Keratinocyte (primary cell): ENCODE measurements around the gene HPN. TPM values are rescaled to one million over a fixed set of nuclear protein-coding genes. Genes with fewer than 3 reads are reported as not detected.
"Not testable (repeated sequence)": the region's sequence is repeated elsewhere in the genome, so short reads cannot be mapped to it uniquely, and the experiment has no call there.

Experiments
- DNase-seq: peaks from one replicate; pipeline ENCODE4 v3.0.0-alpha.2; 2011; ENCODE audit warnings: low read depth, missing footprints, low spot score
- FAIRE-seq: peaks from 2 replicates; lab custom pipeline; 2011; peaks lifted over from hg19 to GRCh38; lab: Jason Lieb, UNC
- H2AFZ ChIP-seq: 2 replicates; pipeline ENCODE4 v1.6.0; 2012; ENCODE audit warnings: low read length, control low read depth, inconsistent platforms; ENCODE audit not compliant: control insufficient read depth
- H3K27ac ChIP-seq: 2 replicates; pipeline ENCODE4 v1.5.1; 2011; ENCODE audit warnings: low read length; ENCODE audit not compliant: control insufficient read depth, insufficient read depth
- H3K27me3 ChIP-seq: 3 replicates; pipeline ENCODE4 v1.6.0; 2011; ENCODE audit warnings: low read length; ENCODE audit not compliant: control insufficient read depth, insufficient read depth; ENCODE audit errors: extremely low read depth
- H3K36me3 ChIP-seq, 2 experiments: 2 replicates in 1 of 2; 3 replicates in 1 of 2; pipeline ENCODE4 v1.5.1; 2011; ENCODE audit warnings: low read length in 2 of 2, mild to moderate bottlenecking in 1 of 2; ENCODE audit not compliant: control insufficient read depth in 2 of 2, insufficient read depth in 2 of 2; ENCODE audit errors: extremely low read depth in 1 of 2
- H3K4me1 ChIP-seq: 3 replicates; pipeline ENCODE4 v1.5.1; 2011; ENCODE audit warnings: low read length; ENCODE audit not compliant: control insufficient read depth, insufficient read depth; ENCODE audit errors: extremely low read depth
- H3K4me2 ChIP-seq: 3 replicates; pipeline ENCODE4 v1.6.0; 2011; ENCODE audit warnings: low read depth, low read length; ENCODE audit not compliant: control insufficient read depth, insufficient read depth; ENCODE audit errors: extremely low read depth
- H3K4me3 ChIP-seq, 3 experiments: fragments of 200-600 bp in 1 of 3; sonication (generic) in 1 of 3; 2 replicates in 2 of 3; 3 replicates in 1 of 3; pipeline ENCODE4 v1.5.1; 2011 to 2016; ENCODE audit warnings: low read length in 3 of 3, mild to moderate bottlenecking in 3 of 3, control low read depth in 2 of 3, inconsistent platforms in 1 of 3, low read depth in 1 of 3, mixed read lengths in 1 of 3, mixed run types in 1 of 3, moderate library complexity in 1 of 3; ENCODE audit not compliant: control insufficient read depth in 2 of 3, insufficient read depth in 2 of 3; ENCODE audit errors: extremely low read depth in 1 of 3
- H3K79me2 ChIP-seq: 2 replicates; pipeline ENCODE4 v1.6.0; 2012; ENCODE audit warnings: low read length; ENCODE audit not compliant: control insufficient read depth, insufficient read depth
- H3K9ac ChIP-seq: 3 replicates; pipeline ENCODE4 v1.6.0; 2011; ENCODE audit warnings: low read length; ENCODE audit not compliant: control insufficient read depth, insufficient read depth; ENCODE audit errors: extremely low read depth
- H3K9me1 ChIP-seq: 3 replicates; pipeline ENCODE4 v1.6.0; 2011; ENCODE audit warnings: low read length; ENCODE audit not compliant: control insufficient read depth, insufficient read depth; ENCODE audit errors: extremely low read depth
- H3K9me3 ChIP-seq: 2 replicates; pipeline ENCODE4 v1.5.1; 2012; ENCODE audit warnings: low read depth, low read length; ENCODE audit not compliant: control insufficient read depth
- H4K20me1 ChIP-seq: 3 replicates; pipeline ENCODE4 v1.6.0; 2011; ENCODE audit warnings: low read length; ENCODE audit not compliant: control insufficient read depth, insufficient read depth; ENCODE audit errors: extremely low read depth
- CTCF ChIP-seq, 3 experiments: IDR thresholded peaks in 1 of 3; conservative IDR thresholded peaks in 1 of 3; optimal IDR thresholded peaks in 1 of 3; 2 replicates in 2 of 3; 3 replicates in 1 of 3; pipeline versions ENCODE3 to v1.5.1; 2011; ENCODE audit warnings: low read length in 3 of 3, mild to moderate bottlenecking in 3 of 3, moderate library complexity in 2 of 3, control low read depth in 1 of 3, inconsistent platforms in 1 of 3; ENCODE audit not compliant: insufficient read depth in 2 of 3; ENCODE audit errors: extremely low read depth in 1 of 3
- EZH2 ChIP-seq: IDR thresholded peaks from one replicate; pipeline ENCODE4 v1.6.1; 2012; ENCODE audit warnings: inconsistent platforms, mild to moderate bottlenecking, low read length, moderate library complexity
- dilution Hi-C: fragments of 300-500 bp; cut with MboI; formaldehyde crosslinking; loops from one replicate; pipeline ENCODE4 v1.7.0; 2020; ENCODE audit warnings: low sequenced_read_pairs; ENCODE audit not compliant: extremely low pct_ligation_motif_present
- polyA plus RNA-seq, 5 experiments: library from polyadenylated mRNA; depleted of rRNA in 3 of 5; stranded (reverse) in 3 of 5; stranded (forward) in 1 of 5; unstranded in 1 of 5; fragments of >200 nt; gene quantifications; 1 replicate in 1 of 5; 2 replicates in 3 of 5; 3 replicates in 1 of 5; pipeline versions ENCODE4 v1.2.1 to v1.2.3, GENCODE V29; 2011 to 2012; ENCODE audit warnings: missing spikeins in 2 of 5, low read depth in 1 of 5, low replicate concordance in 1 of 5

Gene HPN
- polyA plus RNA-seq, 1 donor (not counting 4 experiments of a cell fraction or from before 2014, with no cell fraction given): not detected

DNA sequence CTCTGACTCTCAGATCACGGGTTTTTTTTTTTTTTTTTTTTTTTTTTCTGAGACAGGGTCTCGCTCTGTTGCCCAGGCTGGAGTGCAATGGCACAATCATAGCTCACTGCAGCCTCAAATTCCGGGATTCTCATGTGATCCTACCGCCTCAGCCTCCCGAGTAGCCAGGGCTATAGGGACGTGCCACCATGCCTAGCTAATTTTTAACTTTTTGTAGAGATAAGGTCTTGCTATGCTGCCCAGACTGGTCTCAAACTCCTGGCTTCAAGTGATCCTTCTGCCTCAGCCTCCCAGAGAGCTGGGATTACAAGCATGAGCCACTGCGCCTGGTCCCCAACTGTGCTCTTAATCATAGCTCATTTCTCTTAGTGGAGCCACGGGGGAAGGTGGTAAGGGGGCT lies 46.0 kb upstream of the HPN start:
- Histone ChIP-seq H3K9me3 (no peaks in the 10 kb centered on the region), H3K4me2 (no peak overlapping the region), H2AFZ (no peak overlapping the region), H3K36me3 (no peaks in the 10 kb centered on the region), H3K4me3 (no peak overlapping the region), H3K27ac (no peak overlapping the region), H3K27me3 (peaks cover 5% of the 10 kb centered on the region), H3K79me2 (peaks cover under 1% of the 10 kb centered on the region), H4K20me1 (no peaks in the 10 kb centered on the region), H3K4me1 (peaks cover 6% of the 10 kb centered on the region), H3K9ac (no peak overlapping the region), H3K9me1 (no peaks in the 10 kb centered on the region)
- FAIRE-seq (no peak), DNase-seq (no peak)
- dilution Hi-C loops: no loop called here
- no peak for TF ChIP-seq CTCF (optimal IDR thresholded peaks at IDR 0.05 in 1 of 3, IDR thresholded peaks at IDR 0.05 in 1 of 3, conservative IDR thresholded peaks at IDR 0.05 in 1 of 3; ENCODE audit: extremely low read depth in 1 of 3, insufficient read depth in 2 of 3, low read length in 3 of 3)
- TF ChIP-seq EZH2: no peak

DNA sequence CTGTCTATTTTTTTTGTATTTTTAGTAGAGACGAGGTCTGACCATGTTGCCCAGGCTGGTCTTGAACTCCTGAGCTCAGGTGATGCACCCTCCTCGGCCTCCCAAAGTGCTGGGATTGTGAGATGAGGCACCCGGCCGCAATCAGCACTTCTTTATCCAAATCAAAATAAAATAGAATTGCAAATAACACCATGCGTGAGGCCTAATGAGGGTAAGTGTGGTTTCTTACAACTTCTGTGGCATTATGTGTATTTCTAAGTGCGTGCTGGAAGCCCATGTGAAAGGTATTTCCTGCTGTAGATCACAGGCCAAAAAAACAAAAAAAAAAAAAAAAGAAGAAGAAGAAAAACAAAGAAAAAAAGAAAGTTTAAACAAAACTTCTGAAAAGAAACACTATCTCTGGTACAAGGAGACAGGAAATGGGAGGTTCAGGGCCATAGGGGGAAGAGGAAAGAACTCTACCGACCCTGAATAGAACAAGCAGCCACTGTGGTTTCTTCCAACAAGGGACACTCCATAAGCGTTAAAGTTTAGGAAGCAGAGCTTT lies 44.4 kb upstream of the HPN start:
- H3K4me3 ChIP-seq: no peak overlapping the region
- dilution Hi-C loops: no loop called here
- DNase-seq (no peak), FAIRE-seq (no peak)
- no peaks in the 10 kb centered on the region for H3K9me3 ChIP-seq
- H2AFZ ChIP-seq: no peak overlapping the region
- TF ChIP-seq CTCF (optimal IDR thresholded peaks at IDR 0.05 in 1 of 3, IDR thresholded peaks at IDR 0.05 in 1 of 3, conservative IDR thresholded peaks at IDR 0.05 in 1 of 3; ENCODE audit: extremely low read depth in 1 of 3, insufficient read depth in 2 of 3, low read length in 3 of 3): no peak
- TF ChIP-seq EZH2: no peak
- no peak overlapping the region for H3K4me2 ChIP-seq
- H3K9me1 ChIP-seq: no peaks in the 10 kb centered on the region
- no peak overlapping the region for H3K9ac ChIP-seq
- H3K27ac ChIP-seq: no peak overlapping the region
- H4K20me1 ChIP-seq: peaks cover 2% of the 10 kb centered on the region
- no peaks in the 10 kb centered on the region for H3K36me3 ChIP-seq
- H3K27me3 ChIP-seq: no peaks in the 10 kb centered on the region
- H3K79me2 ChIP-seq: peaks cover 14% of the 10 kb centered on the region
- H3K4me1 ChIP-seq: peaks cover 13% of the 10 kb centered on the region

DNA sequence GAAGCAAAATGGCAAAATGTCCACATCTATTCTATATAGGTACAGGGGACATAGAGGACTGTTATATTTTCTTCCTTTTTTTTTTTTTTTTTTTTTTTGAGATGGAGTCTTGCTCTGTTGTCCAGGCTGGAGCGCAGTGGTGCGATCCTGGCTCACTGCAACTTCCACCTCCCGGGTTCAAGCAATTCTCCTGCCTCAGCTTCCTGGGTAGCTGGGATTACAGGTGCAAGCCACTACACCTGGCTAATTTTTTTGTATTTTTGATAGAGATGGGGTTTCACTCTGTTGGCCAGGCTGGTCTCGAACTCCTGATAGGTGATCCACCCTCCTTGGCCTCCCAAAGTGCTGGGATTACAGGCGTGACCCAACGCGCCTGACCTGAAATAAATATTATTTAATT lies 43.3 kb upstream of the HPN start:
- H3K4me3 ChIP-seq, H2AFZ ChIP-seq, H3K27ac ChIP-seq, FAIRE-seq, DNase-seq, H3K9ac ChIP-seq, H3K9me3 ChIP-seq, H4K20me1 ChIP-seq, dilution Hi-C loops, H3K4me2 ChIP-seq, H3K27me3 ChIP-seq, H3K36me3 ChIP-seq, H3K9me1 ChIP-seq: not testable (repeated sequence)
- Histone ChIP-seq H3K79me2 (peaks cover 20% of the 10 kb centered on the region), H3K4me1 (peaks cover 15% of the 10 kb centered on the region)
